Large intestine (tissue), 3 donors: ENCODE data around the gene NAA60. TPM values are rescaled to one million over a fixed set of nuclear protein-coding genes. Genes with fewer than 3 reads are reported as not detected.
A peak's percentile ranks its signal among the peaks of the same experiment; 100 is the strongest.

Experiments used
- DNase-seq, 2 donors: peaks; one replicate each; pipeline versions ENCODE4 v3.0.0 to v3.0.0-alpha.2; 2013
- H3K27ac ChIP-seq: one replicate; pipeline ENCODE4 v1.5.1; 2013; ENCODE audit warnings: low read length
- H3K27me3 ChIP-seq: 2 replicates; pipeline ENCODE4 v1.6.1; 2013; ENCODE audit warnings: low read length; ENCODE audit not compliant: control insufficient read depth, insufficient read depth
- H3K36me3 ChIP-seq: 2 replicates; pipeline ENCODE4 v1.6.1; 2013; ENCODE audit warnings: low read length; ENCODE audit not compliant: control insufficient read depth, insufficient read depth
- H3K4me1 ChIP-seq: one replicate; pipeline ENCODE4 v1.6.1; 2013; ENCODE audit warnings: low read length; ENCODE audit not compliant: control insufficient read depth, insufficient read depth
- H3K4me3 ChIP-seq: one replicate; pipeline ENCODE4 v1.5.1; 2013; ENCODE audit warnings: low read length
- H3K9me3 ChIP-seq: one replicate; pipeline ENCODE4 v1.6.1; 2013; ENCODE audit warnings: mild to moderate bottlenecking, low read depth, low read length, moderate library complexity; ENCODE audit not compliant: control insufficient read depth
- WGBS: methylation state at CpG from one replicate; pipeline ENCODE4 v1.1.5; 2013; ENCODE audit warnings: low lambda C conversion rate; ENCODE audit not compliant: insufficient coverage; 5-methylcytosine and 5-hydroxymethylcytosine counted together
- polyA plus RNA-seq: library from polyadenylated mRNA; unstranded; fragments of 120-200 nt; gene quantifications from one replicate; pipeline ENCODE4 v1.2.1, GENCODE V29; 2013

Gene NAA60
- polyA plus RNA-seq, 1 donor: 59.3 TPM

DNA sequence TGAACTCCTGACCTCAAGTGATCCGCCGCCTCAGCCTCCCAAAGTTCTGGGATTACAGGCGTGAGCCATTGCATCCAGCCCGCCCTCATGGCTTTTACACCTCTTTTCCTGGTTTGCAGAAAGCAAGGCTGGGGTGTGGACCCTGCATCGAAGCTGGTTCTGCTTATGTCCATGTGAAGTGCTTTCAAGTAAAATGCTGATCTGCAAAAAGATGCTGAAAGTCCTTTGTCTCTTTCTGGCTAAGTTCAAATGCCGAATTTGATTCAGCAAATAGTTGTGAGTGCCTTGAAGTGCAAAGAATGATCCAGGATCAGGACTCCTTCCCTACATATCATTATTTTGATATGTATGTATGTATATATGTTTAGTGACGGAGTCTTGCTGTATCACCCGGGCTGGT, 17.1 kb downstream of the NAA60 start:
- Histone ChIP-seq H3K27me3 (no peaks in the 10 kb centered on the region), H3K4me3 (no peak overlapping the region), H3K36me3 (peaks cover 8% of the 10 kb centered on the region), H3K27ac (peak overlapping the region; percentile 87), H3K4me1 (peaks cover 17% of the 10 kb centered on the region), H3K9me3 (no peaks in the 10 kb centered on the region)
- no CpG with 5 or more reads among the region's 8 CpGs for WGBS
- DNase-seq: no peak

DNA sequence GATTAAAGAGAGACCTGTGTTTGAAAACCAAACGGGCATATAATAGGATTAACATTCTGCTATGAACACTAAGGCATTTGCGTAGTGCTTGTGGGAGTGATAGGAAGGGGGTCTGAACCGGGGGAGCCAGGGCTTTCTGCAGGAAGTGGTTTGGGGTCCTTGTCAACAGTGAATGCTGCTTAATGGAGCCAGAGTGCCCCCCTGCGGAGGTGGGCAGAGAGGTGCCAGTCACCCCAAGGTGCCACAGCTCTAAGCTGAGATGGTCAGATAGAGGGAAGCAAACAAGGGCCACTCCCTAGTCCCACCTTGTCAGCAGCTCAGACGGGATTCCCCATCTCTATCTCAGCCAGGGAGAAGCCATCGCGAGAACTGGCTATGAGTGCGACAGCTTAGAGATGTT, 17.7 kb downstream of the NAA60 start:
- H3K27me3 ChIP-seq: no peaks in the 10 kb centered on the region
- peak overlapping the region; percentile 87 for H3K27ac ChIP-seq
- peaks cover 17% of the 10 kb centered on the region for H3K4me1 ChIP-seq
- no peaks in the 10 kb centered on the region for H3K9me3 ChIP-seq
- WGBS: no CpG with 5 or more reads among the region's 8 CpGs
- peaks cover 13% of the 10 kb centered on the region for H3K36me3 ChIP-seq
- no peak overlapping the region for H3K4me3 ChIP-seq
- peak in 1 of 2 donors; percentile 48 for DNase-seq

DNA sequence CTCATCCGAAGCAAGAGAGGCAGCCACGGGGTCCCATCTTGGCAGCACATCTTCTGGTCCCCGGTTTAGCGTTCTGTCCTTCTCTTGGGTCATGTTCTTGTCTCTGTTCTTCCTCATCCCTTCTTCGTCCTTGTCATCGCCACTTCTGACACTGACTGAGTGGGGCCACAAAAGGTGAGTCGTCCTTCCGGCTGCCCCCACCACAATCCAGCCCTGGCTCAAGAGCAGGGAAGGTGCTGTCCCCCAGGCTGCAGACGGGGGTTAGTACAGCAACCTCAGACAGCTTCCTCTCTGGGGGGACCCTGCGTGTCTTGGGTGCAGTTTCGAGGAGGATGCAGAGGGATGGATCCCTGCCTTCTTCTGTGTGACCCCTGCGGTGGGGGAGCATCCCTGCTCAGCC, 21.8 kb downstream of the NAA60 start:
- Histone ChIP-seq H3K4me3 (no peak overlapping the region), H3K27ac (no peak overlapping the region), H3K27me3 (no peaks in the 10 kb centered on the region), H3K4me1 (peaks cover 13% of the 10 kb centered on the region), H3K36me3 (peaks cover 42% of the 10 kb centered on the region), H3K9me3 (no peaks in the 10 kb centered on the region)
- no peak for DNase-seq
- WGBS: no CpG with 5 or more reads among the region's 12 CpGs

DNA sequence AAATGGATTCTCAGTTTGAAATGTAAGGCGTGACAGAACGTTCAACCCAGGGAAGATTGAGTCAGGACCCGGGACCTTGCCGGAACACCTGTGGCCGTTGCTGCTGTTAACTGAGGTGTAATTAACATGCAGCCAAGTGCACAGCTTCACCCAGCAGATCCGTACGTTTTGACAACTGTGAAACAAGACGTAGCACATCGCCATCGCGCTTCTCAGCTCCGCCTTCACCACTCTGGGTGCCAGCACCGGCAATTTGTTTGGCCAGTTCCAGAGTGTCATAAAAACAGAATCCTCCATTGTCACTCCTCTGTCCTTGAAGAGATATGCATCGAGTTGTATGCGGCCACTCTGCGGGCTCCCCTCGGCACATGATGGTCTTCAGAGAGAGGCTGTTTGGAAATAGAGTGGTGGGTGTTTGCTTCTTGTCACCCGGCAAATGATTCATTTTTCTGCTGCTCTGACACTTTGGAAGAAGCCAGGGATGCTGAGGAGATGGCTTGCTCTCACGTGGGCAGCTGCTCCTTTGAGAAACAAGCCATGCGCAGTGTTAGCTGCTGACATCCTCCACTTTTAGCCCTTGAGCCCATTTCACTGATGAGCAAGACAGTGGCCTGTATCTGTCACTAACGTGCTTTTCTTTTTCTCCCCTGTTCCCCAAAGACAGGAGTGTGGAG, 22.6 kb downstream of the NAA60 start:
- H3K27ac ChIP-seq: no peak overlapping the region
- H3K9me3 ChIP-seq: no peaks in the 10 kb centered on the region
- H3K4me3 ChIP-seq: no peak overlapping the region
- H3K4me1 ChIP-seq: peaks cover 6% of the 10 kb centered on the region
- DNase-seq: no peak
- H3K36me3 ChIP-seq: peaks cover 44% of the 10 kb centered on the region
- no CpG with 5 or more reads among the region's 21 CpGs for WGBS
- H3K27me3 ChIP-seq: no peaks in the 10 kb centered on the region

DNA sequence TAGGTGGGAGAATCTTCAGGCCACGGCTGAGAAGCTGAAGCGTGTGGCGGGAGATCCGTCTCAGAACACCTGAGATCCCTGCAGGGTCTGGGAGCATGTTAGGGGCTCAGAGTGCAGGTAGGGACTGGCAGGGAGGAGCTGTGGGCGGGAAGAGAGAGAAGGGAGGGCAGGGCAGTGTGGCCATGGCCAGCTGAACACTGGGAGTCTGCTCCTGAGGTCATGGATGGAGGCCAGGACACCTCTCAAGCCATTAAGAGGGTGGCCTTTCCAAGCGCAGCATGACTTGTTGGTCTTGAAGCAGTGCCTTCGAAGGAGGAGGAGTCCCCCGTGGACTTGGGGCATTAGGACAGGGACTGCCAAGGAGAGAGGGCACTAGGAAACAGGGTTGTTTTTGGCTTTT, 23.7 kb downstream of the NAA60 start:
- H3K4me3 ChIP-seq: no peak overlapping the region
- WGBS: no CpG with 5 or more reads among the region's 8 CpGs
- H3K4me1 ChIP-seq: no peaks in the 10 kb centered on the region
- no peaks in the 10 kb centered on the region for H3K27me3 ChIP-seq
- H3K36me3 ChIP-seq: peaks cover 44% of the 10 kb centered on the region
- no peak for DNase-seq
- no peaks in the 10 kb centered on the region for H3K9me3 ChIP-seq
- no peak overlapping the region for H3K27ac ChIP-seq

DNA sequence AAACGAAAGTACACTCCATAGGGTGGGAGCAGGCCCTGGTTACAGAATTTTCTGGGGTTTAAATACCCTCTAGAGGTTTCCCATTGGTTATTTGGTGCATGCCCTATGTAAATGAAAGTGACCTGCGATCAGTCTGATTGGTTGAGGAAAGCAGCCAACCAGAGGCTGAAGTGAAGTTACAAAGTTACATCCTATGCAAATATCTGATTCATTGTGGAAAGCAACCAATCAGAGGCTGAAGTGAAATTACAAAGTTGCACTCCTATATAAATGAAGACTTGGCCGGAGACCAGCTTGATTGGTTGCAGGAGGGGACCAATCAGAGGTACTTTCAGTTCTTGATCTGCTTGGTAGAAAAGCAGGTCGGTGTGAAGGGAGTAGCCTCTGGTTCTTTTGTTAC, 24.4 kb downstream of the NAA60 start:
- no peaks in the 10 kb centered on the region for H3K27me3 ChIP-seq
- H3K4me3 ChIP-seq: no peak overlapping the region
- no peak for DNase-seq
- no peaks in the 10 kb centered on the region for H3K4me1 ChIP-seq
- peaks cover 42% of the 10 kb centered on the region for H3K36me3 ChIP-seq
- H3K27ac ChIP-seq: no peak overlapping the region
- no CpG with 5 or more reads among the region's 4 CpGs for WGBS
- no peaks in the 10 kb centered on the region for H3K9me3 ChIP-seq

DNA sequence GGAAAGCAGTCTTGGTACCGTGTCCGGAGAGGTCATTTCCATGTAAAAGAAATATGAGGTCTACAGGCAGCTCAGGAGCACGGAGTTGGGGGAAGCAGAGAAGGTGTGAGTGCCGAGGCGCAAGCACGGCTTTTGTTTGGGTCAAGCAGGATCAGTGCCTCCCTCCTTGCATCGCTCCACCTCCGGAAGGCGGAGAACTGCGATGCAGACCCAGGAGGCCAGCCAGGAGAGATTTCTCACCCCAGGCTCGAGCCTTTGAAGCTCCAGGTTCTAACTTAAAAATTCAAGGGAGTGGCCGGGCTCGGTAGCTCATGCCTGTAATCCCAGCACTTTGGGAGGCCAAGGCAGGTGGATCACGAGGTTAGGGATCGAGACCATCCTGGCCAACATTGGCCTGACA, 25.0 kb downstream of the NAA60 start:
- Histone ChIP-seq H3K4me3 (no peak overlapping the region), H3K27me3 (no peaks in the 10 kb centered on the region), H3K9me3 (no peaks in the 10 kb centered on the region), H3K27ac (no peak overlapping the region), H3K36me3 (peaks cover 40% of the 10 kb centered on the region), H3K4me1 (no peaks in the 10 kb centered on the region)
- DNase-seq: no peak
- no CpG with 5 or more reads among the region's 15 CpGs for WGBS

DNA sequence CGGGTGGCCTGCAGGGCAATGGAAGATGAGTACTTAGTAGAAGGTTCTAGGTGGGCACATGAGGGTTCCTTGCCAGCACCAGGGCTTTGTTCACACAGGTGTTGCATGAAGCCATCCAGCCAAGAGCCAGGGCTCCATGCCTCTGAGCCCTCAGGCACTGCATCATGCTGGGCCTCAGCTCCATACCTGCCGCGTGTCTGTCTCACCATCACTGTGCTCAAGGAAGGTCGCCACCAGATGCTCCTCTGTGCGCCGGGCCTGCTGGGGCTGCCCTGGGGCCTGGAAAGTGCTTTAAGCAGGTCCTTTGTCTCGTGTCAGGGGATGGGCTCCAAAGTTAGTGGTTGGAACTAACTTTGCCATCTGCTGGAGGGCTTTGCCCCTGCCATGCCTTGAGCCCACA, 26.3 kb downstream of the NAA60 start:
- DNase-seq: no peak
- no peak overlapping the region for H3K4me3 ChIP-seq
- peaks cover 40% of the 10 kb centered on the region for H3K36me3 ChIP-seq
- peaks cover 6% of the 10 kb centered on the region for H3K4me1 ChIP-seq
- no peaks in the 10 kb centered on the region for H3K27me3 ChIP-seq
- H3K27ac ChIP-seq: no peak overlapping the region
- WGBS: no CpG with 5 or more reads among the region's 7 CpGs
- H3K9me3 ChIP-seq: no peaks in the 10 kb centered on the region

DNA sequence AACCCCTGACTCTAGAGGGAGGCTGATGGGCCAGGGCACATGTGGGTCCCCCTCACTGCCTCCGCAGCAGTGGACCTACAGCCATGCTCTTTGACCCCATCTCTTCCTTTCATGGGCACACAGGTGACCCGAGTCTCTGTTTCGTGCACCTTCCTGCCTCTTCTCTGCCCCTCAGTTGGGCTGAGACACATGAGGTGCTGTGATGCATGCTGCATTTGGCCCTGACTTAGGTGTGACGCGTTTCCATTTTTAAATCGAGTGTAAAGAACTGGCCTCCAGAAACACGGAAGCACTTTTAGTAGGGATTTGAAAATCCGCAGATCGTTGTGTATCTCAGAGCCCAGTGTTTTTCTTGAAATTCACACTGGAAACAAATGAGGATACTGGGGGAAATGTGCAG, 27.2 kb downstream of the NAA60 start:
- Histone ChIP-seq H3K4me1 (peaks cover 12% of the 10 kb centered on the region), H3K27me3 (no peaks in the 10 kb centered on the region), H3K27ac (no peak overlapping the region), H3K4me3 (no peak overlapping the region), H3K36me3 (peaks cover 37% of the 10 kb centered on the region), H3K9me3 (no peaks in the 10 kb centered on the region)
- WGBS: 100% methylated on average over 2 of the region's 9 CpGs
- no peak for DNase-seq

DNA sequence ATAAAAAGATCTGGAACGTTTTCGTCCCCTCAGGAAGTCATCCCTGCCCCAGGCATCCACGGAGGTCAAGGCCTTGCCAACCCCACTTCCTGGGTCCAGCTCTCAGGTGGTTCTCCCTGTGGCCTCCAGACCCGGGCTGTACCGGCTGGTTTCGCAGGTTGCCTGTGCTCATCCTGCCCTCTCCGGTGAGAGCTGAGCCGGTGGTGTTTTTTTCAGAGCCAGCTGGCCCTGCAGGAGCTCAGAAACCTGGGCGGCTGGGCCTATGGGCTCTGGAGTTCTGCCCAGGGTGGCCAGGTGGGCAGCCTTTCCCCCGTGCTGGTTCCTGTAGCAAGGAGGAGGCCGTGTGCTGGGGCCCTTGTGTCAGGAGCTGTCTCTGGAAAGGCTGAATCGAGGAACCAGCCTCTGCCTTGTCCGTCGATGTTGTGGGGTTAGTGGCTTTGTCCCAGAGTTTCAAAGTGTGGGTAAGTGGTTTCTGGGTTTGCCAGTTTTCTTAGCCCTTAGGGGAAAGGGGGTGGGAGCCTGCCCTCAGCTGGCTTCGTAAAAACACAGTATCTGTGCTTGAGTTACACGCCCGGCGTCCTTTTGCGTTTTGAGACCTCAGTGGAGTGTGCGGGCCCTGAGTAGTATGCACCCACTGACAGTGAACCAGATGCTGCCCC, 28.2 kb downstream of the NAA60 start:
- peaks cover 35% of the 10 kb centered on the region for H3K36me3 ChIP-seq
- WGBS: no CpG with 5 or more reads among the region's 20 CpGs

More for the DNA sequence above, 28.2 kb downstream of the NAA60 start:
- Histone ChIP-seq H3K27ac (no peak overlapping the region), H3K9me3 (no peaks in the 10 kb centered on the region), H3K4me1 (peaks cover 12% of the 10 kb centered on the region), H3K4me3 (no peak overlapping the region), H3K27me3 (no peaks in the 10 kb centered on the region)
- DNase-seq: no peak
